Glomerular endothelial cell (primary cell): ENCODE results near the gene KIF4A. TPM values are rescaled to one million over a fixed set of nuclear protein-coding genes. Genes with fewer than 3 reads are reported as not detected.
"Not testable (repeated sequence)": the region's sequence is repeated elsewhere in the genome, so short reads cannot be mapped to it uniquely, and the experiment has no call there.

Source experiments
- DNase-seq: peaks from one replicate; pipeline ENCODE4 v3.0.0-alpha.2; 2011; ENCODE audit warnings: low read depth, low spot score; ENCODE audit errors: extremely low read depth
- total RNA-seq: library from RNA; depleted of rRNA; stranded (reverse); fragments of >200 nt; gene quantifications from 2 replicates; pipeline ENCODE4 v1.2.3, GENCODE V29; 2015

Gene KIF4A, protein sequence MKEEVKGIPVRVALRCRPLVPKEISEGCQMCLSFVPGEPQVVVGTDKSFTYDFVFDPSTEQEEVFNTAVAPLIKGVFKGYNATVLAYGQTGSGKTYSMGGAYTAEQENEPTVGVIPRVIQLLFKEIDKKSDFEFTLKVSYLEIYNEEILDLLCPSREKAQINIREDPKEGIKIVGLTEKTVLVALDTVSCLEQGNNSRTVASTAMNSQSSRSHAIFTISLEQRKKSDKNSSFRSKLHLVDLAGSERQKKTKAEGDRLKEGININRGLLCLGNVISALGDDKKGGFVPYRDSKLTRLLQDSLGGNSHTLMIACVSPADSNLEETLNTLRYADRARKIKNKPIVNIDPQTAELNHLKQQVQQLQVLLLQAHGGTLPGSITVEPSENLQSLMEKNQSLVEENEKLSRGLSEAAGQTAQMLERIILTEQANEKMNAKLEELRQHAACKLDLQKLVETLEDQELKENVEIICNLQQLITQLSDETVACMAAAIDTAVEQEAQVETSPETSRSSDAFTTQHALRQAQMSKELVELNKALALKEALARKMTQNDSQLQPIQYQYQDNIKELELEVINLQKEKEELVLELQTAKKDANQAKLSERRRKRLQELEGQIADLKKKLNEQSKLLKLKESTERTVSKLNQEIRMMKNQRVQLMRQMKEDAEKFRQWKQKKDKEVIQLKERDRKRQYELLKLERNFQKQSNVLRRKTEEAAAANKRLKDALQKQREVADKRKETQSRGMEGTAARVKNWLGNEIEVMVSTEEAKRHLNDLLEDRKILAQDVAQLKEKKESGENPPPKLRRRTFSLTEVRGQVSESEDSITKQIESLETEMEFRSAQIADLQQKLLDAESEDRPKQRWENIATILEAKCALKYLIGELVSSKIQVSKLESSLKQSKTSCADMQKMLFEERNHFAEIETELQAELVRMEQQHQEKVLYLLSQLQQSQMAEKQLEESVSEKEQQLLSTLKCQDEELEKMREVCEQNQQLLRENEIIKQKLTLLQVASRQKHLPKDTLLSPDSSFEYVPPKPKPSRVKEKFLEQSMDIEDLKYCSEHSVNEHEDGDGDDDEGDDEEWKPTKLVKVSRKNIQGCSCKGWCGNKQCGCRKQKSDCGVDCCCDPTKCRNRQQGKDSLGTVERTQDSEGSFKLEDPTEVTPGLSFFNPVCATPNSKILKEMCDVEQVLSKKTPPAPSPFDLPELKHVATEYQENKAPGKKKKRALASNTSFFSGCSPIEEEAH
- total RNA-seq = 4.5 and 6.3 TPM in 2 replicates

GRCh38 chrX:70289793-70290770 is at the start of gene KIF4A, which contains the start of gene PDZD11:
KIF4A (plus strand) TSS chrX:70290104; CDS start chrX:70290459, 355 bp downstream.
PDZD11 (minus strand) TSS chrX:70289927; CDS start chrX:70289341, 586 bp downstream.
- no peak for DNase-seq

DNA sequence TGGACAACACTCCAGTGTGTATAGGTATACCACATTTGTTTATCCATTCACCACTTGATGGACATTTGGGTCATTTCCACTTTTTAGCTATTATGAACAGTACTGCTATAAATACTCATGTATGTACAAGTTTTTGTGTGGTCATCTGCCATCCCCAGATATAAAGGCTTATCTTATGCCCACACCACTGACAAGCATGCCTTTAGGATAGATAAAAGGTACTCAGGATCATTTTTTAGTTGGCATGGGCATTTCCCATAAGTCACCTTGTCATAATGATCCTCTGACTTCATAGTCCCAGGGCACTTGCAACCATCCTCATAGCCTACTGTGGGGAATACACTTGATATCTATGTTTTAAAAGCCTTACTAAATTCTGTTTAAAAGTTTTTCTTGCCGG is 49.2 kb upstream of the KIF4A start:
- DNase-seq = no peak

GRCh38 chrX:70241501-70241900 is 48.4 kb upstream of the KIF4A start:
- DNase-seq = no peak

GRCh38 chrX:70243601-70244000 is 46.3 kb upstream of the KIF4A start:
- DNase-seq = not testable (repeated sequence)

- no peak for DNase-seq
Measured at GRCh38 chrX:70244881-70245280, 45.0 kb upstream of the KIF4A start.

DNA sequence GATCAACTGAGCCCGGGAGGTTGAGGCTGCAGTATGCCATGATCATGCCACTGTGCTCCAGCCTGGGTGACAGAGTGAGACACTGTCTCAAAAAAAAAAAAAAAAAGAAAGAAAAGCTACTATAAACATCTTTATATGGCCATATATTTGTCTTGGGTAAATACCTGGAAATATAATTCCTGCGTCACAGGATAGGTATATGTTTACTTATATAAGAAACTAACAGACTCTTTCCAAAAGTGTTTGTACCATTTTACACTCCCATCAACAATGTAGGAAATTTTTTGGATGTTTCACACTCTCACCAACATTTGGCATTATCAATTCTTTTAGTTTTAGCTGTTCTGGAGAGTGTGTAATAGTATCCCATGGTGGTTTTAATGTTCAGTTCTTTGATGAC is 42.7 kb upstream of the KIF4A start:
- DNase-seq = no peak

DNA sequence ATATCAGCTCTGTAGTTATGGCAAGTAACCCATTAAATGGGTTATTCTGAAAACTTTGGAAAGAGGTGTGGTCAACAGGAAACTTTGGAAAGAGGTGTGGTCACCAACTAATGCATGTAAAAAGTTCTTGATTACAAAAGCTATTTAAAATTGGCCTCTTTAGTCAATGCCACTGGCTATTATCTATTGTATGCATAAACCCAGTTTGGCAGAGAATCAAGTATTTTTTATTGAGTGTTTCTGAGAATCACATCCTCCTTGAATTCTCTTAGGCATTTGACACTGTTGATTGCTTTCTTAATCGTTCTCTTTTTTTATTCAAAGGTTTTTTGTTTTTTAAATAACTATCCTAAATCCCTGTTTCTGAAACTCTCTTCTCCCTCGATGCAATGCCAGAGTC is 37.4 kb upstream of the KIF4A start:
- no peak for DNase-seq

DNA sequence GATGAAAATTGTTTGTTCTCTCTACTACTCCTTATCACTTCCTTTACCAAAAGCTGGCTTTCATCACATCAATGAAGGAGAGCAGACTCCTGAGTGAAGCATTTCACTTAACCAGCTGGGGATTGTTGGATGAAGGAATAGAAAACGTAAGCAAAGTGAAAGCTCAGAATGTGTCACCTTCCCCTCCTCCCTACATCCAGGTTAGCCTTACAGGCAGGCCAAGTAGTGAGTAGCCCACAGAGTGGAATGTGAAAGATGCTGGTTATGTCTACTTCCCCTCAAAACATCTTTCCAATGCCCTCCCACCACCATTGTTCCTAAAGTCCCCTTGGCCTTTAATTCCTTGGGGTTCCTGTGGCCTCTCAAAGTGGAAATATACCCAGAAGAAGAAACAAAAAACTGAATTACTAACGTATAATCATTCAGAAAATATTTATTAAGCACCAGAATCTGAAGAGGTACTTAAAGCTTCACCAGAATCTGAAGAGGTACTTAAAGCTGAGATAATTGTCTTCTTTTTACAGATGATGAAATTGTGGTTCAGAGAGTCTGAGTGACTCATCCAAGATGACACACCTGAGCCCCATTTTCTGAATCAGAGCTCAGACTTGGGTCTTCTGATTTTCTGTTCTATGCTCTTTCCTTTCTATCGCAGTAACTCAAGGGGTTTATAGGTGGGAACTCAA is 36.4 kb upstream of the KIF4A start:
- DNase-seq = no peak

DNA sequence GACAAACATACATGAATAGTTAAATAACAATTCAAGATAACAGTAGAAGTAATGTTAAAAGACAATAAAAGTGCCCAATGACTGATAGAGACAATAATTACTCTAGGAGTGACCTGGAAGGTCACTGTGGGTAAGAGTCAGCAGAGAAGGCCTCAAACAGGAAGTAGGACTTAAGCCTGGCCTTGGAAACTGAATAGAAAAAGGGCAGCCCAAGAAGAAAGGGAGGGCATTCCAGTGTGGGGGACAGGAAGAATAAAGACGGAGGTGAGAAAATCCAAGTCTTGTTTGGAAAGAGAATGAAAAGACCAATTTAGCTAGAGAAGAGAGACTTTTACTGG is 35.9 kb upstream of the KIF4A start:
- no peak for DNase-seq

- DNase-seq = no peak
Measured at GRCh38 chrX:70254909-70255308, 35.0 kb upstream of the KIF4A start.

GRCh38 chrX:70255452-70255851 is 34.5 kb upstream of the KIF4A start:
- no peak for DNase-seq

- no peak for DNase-seq
Measured at GRCh38 chrX:70257423-70258288, 32.2 kb upstream of the KIF4A start.

- DNase-seq = no peak
Measured at GRCh38 chrX:70260104-70260503, 29.8 kb upstream of the KIF4A start, which contains the start of gene P2RY4. P2RY4 (minus strand) TSS chrX:70260204; CDS start chrX:70259624, 580 bp downstream.

DNA sequence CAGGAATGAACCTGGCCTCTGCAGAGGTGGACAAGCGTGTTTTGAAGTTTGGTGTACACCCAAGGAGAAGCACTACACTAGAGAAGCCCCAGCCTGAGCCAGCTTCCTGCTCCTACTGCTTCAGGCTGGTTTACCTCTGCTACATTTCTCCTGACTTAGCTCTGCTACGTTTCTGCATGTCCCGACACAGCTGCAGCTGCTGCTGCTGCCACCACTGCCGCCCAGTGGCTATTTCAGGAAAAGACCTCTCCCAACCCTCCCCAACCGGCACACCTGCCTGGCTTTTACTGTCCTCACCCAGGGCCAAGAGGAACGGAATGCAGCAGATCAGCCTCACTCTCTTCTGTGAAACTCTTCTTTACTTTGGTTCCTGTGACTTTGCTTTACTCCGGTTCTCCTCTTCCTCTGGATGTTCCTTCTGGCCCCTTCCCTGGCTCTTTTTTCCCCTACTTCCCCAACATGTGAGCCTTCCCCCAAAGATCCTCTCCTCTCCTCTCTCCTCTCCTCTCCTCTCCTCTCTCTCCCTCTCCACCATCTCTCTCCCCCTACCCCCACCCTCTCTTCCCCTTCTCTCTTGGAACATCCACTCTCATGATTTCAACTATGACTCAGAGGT is 26.8 kb upstream of the KIF4A start:
- DNase-seq = no peak

GRCh38 chrX:70264784-70265183 is 25.1 kb upstream of the KIF4A start:
- no peak for DNase-seq

GRCh38 chrX:70268034-70268433 is 21.9 kb upstream of the KIF4A start, which contains the start of gene ARR3:
ARR3 (plus strand) TSS chrX:70268334; CDS start chrX:70269386, 1,052 bp downstream.
- no peak for DNase-seq

- DNase-seq = not testable (repeated sequence)
Measured at GRCh38 chrX:70274029-70274428, 15.9 kb upstream of the KIF4A start.

- DNase-seq = no peak
Measured at GRCh38 chrX:70279081-70279480, 10.8 kb upstream of the KIF4A start.
